HG03280 (cell line): ENCODE measurements around the gene STRAP.

Source experiments
- ATAC-seq: cut with Tn5 transposase; IDR thresholded peaks from one replicate; pipeline ENCODE4 v1.9.1; 2021; ENCODE audit warnings: mild to moderate bottlenecking, moderate library complexity; ENCODE audit not compliant: unreplicated experiment

Gene STRAP

DNA sequence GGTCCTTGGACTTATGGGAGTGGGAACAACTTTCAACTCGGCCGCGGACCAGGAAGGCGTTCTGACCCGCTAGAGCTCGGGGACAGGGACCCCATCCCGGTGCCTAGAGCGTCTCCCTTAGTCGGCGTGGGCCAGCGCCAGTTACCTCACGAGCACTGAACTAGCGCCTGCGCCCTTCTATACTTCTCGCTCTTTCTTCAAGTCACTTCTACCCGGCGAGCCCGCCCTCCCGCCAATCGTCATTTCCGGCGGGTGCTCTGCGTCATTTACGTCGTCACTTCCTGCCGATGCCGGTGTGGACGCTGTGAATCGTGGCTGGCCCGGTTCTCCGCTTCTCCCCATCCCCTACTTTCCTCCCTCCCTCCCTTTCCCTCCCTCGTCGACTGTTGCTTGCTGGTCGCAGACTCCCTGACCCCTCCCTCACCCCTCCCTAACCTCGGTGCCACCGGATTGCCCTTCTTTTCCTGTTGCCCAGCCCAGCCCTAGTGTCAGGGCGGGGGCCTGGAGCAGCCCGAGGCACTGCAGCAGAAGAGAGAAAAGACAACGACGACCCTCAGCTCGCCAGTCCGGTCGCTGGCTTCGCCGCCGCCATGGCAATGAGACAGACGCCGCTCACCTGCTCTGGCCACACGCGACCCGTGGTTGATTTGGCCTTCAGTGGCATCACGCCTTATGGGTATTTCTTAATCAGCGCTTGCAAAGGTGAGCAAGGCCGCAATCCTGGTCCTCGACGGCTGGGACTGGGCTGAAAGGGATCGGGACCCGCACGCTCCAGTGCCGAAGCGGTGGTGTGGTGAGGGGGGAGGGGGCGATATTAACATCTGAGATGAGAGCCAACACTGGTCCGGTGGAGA, at the start of gene STRAP:
Gene STRAP, plus strand, starts transcription at position 270 of the 854 bp plus-strand sequence. Its CDS starts 321 bp downstream, at position 591.
- ATAC-seq, result peak; percentile 96

- no peak for ATAC-seq
Observed at GRCh38 chr12:15834575-15834974, 47.6 kb upstream of the STRAP start.

DNA sequence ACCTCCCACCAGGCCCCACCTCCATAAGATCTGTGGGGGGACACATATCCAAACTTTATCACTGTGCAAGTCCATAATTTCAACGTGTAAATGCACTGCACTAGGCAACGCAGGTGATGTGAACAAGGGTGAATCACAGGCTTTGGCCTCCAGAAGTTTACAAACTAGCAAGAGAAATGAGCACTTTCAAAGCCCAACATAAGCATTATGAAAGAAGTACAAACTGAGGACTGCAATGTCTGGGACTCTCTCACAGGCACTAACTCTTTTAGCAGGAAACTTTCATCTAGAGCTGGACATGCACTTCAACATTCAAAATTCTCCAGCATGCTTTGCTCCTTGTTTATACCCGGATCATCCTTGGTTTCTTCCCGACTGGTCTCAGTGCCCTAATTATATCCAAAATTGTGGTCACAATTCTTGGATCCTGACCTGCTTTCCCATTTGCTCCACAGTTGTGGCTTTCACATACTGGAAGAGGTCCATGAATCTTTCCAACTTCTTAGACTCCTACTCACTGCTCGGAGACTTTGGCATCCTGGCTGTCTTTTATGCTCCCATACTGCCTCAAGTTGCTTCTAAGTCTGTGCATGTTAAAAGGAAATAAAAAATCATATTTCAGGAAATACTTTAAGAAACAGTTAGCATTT, 44.9 kb upstream of the STRAP start:
- no peak for ATAC-seq

- no peak for ATAC-seq
Observed at GRCh38 chr12:15839041-15839440, 43.1 kb upstream of the STRAP start.

GRCh38 chr12:15839682-15840081, 42.5 kb upstream of the STRAP start:
- ATAC-seq, result no peak

- no peak for ATAC-seq
Observed at GRCh38 chr12:15842108-15842507, 40.1 kb upstream of the STRAP start.

DNA sequence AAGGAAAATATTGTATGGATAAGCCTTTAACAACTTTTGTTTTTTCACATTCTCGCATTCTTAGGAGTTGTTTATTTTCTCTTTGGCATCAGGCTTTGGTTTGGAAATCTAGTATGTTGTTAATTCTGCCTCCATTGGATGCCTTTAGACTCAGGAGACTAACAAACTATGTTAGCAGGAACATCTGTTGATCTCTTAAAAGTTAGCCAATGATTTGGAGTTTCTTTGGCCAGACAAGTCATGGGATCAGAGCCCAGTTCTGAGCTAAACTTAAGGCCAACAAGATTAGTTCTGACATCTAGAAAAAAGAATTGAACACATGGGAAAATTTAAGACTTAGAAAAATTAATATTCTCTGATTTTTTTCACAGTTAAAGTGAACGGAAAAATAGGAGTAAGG, 35.3 kb upstream of the STRAP start:
- ATAC-seq, result no peak

DNA sequence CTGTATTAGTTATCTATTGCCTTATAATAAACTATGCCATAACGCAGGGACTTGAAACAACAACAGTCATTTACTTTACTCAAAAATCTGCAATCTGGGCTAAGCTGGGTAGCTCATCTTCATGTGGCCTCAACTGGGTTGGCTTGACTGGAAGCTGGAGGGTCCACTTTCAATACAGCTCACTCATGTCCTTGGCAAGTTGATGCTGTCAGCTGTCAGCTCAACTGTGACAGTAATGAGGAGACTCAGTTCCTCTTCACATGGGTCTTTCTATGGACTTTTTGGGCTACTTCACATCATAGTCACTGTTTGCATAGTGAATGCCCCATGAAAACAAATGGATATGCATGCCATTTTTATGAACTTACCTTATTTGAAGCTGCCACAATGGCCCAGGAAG, 33.6 kb upstream of the STRAP start:
- no peak for ATAC-seq

- no peak for ATAC-seq
Observed at GRCh38 chr12:15851045-15851620, 31.1 kb upstream of the STRAP start.

DNA sequence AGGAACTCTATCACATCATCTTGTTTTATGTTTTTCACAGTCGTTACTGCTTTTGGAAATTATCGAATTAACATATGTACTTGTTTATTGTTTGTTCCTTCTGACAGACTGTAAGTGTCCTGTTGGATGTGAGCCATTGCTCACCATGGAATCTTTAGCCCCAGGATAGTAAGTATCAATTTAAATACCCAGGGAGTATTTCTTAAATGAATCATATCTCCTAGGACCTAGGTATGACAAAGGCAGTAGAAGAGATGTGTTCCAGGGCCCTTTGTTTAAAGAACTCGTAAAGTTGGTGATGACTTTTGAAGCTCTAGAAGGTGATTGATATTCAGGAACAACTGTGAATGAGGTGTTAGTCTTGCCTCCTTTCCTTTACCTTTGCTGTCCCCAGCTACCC, 30.3 kb upstream of the STRAP start:
- ATAC-seq, result no peak

DNA sequence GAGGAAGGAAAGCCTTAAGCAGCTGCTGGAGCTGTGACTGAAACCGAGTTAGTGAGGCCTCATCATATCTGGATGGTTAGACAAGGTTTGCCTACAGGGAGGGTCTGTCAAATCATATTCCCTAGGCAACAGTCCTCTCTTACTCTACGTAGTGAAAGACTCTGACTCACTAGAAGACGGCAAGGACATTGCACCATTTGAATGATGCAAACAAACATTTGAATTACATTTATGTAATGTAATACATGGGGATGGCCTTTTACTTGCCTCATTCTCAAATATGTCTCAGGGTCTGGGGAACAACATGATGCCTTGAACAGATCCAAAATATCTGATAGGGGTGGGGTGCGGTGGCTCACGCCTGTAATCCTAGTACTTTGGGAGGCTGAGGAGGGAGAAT, 29.8 kb upstream of the STRAP start:
- no peak for ATAC-seq

DNA sequence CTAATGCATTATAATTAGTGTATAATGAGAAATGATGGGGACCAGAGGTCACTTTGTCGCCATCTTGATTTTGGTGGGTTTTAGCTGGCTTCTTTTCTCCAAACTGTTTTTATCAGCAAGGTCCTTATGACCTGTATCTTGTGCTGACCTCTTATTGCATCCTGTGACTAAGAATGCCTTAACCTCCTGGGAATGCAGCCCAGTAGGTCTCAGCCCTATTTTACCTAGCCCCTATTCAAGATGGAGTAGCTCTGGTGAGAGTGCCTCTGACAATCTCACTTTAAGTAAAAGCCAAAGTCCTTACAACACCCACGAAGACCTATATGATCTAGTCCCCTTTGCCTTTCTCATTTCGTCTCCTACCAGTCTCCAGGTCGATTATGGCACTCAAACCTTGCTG, 28.3 kb upstream of the STRAP start:
- no peak for ATAC-seq

DNA sequence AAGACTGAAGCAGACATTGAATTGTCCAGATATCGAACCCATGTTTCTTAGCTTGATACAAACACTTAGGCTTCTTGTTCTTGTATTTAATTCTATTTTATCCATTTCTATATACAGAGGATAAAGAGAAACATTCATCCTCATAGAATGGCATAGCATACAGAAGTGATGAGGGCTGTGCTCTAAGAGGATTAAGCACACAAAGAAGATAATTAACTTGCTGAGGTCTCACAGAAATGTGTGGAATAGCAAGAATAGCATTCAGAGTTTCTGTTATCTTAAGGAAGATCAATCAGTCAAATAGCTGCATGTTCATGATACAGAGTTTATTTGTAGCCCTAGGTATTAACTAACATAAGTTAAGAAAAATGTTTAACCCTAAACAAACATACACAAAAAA, 27.3 kb upstream of the STRAP start:
- ATAC-seq, result no peak

DNA sequence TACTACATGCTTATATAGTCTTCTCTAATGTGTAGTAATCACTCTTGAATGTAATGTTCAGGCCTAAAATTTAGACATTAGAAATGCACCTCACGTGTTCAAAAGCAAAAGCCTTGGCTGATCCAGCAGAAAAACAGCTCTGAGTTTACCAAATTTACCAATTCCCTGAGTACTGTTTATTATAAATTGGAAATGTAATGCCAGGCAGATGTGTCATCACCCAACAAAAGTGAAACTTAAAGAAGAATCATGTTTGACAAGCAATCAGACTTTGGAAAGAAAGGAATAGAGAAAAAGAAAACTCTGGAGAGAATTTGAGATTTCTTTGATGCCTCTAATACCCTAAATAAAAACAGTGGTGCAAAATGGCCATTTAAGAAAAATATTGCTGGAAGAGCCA, 26.5 kb upstream of the STRAP start:
- no peak for ATAC-seq

DNA sequence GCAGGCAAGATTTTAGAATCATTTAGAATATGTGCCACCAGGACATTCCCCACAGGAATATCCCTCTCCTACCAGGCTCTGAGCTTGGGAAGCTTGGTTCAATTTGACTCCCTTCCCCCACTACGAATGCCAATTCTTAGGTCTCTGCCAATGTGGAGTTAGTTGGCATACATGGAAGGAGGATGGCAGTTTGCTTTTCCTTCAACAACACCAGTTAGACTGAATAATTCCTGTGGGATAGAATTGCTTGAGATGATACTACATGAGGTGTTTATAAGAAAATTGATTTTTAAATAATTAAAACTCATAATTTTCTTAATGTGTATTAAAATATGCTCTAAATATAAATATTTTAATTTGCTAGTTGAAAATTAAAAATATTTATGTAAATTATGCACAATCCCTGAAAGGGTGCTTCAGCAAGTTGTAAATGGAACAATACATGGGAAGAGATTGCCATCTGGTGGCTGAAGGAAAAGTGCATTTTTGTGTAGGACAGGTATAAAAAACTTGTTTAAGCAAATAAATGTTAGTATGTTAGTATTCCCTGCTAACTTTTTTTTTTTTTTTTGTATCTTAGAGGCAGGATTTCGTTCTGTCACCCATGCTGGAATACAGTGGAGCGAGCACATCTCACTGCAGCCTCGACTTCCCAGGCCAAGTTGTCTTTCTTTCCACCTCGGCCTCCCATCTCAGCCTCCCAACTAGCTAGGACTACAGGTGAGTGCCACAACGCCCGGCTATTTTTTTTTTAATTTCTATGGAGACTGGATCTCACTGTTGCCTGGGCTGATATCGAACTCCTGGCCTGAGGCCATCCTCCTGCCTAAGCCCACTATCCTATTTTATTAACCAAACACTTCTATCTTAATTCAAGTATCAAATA, 25.8 kb upstream of the STRAP start:
- no peak for ATAC-seq

GRCh38 chr12:15858353-15858752, 23.8 kb upstream of the STRAP start:
- ATAC-seq, result no peak

DNA sequence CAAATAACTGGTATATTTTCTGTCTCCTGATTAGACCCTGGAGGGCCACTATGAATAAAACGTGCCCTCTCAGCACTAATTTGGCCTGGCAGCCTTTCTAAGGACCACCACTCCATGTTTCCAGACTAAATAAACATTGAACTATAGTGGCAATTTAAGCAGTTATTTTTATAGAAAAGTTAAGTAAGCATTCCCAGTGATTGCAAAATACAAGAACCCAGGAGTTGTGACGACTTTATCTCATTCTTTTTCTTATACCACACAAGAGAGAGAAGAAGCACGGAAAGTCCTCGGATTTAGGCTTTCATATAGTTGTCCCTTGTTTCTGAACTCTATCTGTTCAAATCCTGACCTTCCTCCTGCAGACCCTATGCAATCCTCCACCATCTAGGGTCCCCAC, 23.1 kb upstream of the STRAP start:
- no peak for ATAC-seq

GRCh38 chr12:15861404-15861803, 20.8 kb upstream of the STRAP start:
- ATAC-seq, result no peak

DNA sequence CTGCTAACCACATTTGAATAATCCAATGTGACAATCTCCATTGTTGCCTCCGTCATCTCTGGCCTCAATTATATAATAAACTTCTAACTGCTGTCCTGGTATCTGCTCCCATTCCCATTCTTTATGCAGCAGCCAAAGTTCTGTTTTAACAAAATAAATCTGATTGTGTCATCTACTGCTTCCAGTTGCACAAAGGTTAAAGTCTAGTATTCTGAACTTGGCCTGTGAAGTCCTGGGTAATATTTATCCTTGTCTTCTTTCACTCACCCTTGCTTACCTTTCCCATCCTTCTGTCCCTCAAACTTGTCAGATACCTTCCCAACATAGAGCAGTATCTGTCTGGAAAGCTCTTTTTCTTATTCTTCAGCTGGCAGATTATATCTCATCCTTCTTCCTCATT, 19.3 kb upstream of the STRAP start:
- ATAC-seq, result no peak

DNA sequence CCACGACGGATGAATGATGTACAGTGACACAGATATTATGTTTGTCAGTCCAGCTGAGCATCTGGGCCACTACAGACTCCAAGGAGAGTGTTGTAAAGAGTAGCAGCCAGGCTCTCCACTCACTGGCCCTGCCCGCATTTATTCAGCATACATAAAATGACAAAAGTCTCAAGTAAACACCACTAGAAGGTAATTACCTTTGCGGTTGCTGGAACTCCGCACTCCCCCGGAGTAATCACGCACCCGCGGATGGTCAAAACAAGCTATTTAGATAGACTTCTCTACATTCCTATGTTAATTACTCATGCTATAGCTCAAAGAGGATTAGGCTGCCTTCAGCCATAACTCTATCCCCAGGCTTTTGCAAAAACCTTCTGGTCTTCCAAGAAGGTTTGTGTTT, 18.8 kb upstream of the STRAP start:
- no peak for ATAC-seq

DNA sequence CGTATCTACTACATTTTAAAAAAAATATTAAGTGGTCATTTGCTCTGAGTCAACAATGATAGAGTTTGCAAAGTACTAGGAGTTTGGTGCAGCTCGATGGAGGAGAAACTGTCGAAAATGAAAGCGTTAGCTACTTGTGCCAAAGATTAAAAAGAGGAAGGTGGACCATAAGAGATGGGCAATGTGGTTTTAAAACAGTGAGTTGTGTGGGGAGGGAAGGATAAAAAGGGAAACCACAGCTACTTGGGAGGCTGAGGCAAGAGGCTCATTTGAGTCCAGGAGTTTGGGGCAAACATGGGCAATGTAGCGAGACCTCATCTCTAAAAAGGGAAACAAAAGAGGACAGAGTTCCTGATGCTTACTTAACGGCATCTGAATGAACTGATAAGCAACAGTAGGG, 18.2 kb upstream of the STRAP start:
- peak; percentile 79 for ATAC-seq
